NCI-H345 treated with DMSO at 0.1 percent for 48 hours (cell line): ENCODE data around the gene LYRM1.
"Not testable (repeated sequence)": the region's sequence is repeated elsewhere in the genome, so short reads cannot be mapped to it uniquely, and the experiment has no call there.

Source experiments
- DNase-seq: peaks from one replicate; lab custom pipeline; 2025; ENCODE audit not compliant: unreplicated experiment; lab: John Stamatoyannopoulos, UW

LYRM1 gene

DNA sequence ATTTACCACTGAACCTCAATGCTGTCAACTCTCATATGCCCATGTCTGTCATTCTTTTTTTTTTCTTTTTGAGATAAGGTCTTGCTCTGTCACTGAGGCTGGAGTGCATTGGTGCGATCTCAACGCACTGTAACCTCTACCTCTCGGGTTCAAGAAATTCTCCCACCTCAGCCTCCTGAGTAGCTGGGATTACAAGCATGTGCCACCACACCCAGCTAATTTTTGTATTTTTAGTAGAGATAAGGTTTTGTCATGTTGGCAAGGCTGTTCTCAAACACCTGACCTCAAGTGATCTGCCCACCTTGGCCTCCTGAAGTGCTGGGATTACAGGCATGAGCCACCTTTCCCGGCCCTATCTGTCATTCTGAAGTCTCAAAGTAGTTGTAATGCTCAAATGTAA lies 72.6 kb downstream of the LYRM1 start:
- DNase-seq, result not testable (repeated sequence)
